Hepatocyte (in vitro differentiated cells): Measurements from ENCODE around the gene PRKRIP1. TPM values are rescaled to one million over a fixed set of nuclear protein-coding genes. Genes with fewer than 3 reads are reported as not detected.

ENCODE experiments used
- DNase-seq: peaks from one replicate; pipeline ENCODE4 v3.0.0-alpha.2; 2016; ENCODE audit warnings: low spot score
- H2AFZ ChIP-seq: fragments of 200-600 bp; sonication (generic); 2 replicates; pipeline ENCODE4 v1.6.0; 2016; ENCODE audit warnings: antibody characterized with exemption, mild to moderate bottlenecking
- H3K27ac ChIP-seq: fragments of 200-600 bp; sonication (generic); 2 replicates; pipeline ENCODE4 v1.5.1; 2016; ENCODE audit warnings: mild to moderate bottlenecking
- H3K27me3 ChIP-seq: fragments of 200-600 bp; sonication (generic); 2 replicates; pipeline ENCODE4 v1.6.1; 2016
- H3K36me3 ChIP-seq: fragments of 200-600 bp; sonication (generic); replicated peaks from 2 replicates; pipeline ENCODE4 v1.5.1; 2016; ENCODE audit warnings: low read depth; ENCODE audit not compliant: insufficient read depth
- H3K4me1 ChIP-seq: fragments of 200-600 bp; sonication (generic); 2 replicates; pipeline ENCODE4 v1.5.1; 2016; ENCODE audit warnings: mild to moderate bottlenecking, moderate library complexity; ENCODE audit not compliant: insufficient read depth
- H3K4me2 ChIP-seq: fragments of 200-600 bp; sonication (generic); 2 replicates; pipeline ENCODE4 v1.6.0; 2016
- H3K4me3 ChIP-seq: fragments of 200-600 bp; sonication (generic); 2 replicates; pipeline ENCODE4 v1.5.1; 2016; ENCODE audit warnings: mild to moderate bottlenecking
- H3K79me2 ChIP-seq: fragments of 200-600 bp; sonication (generic); 2 replicates; pipeline ENCODE4 v1.6.0; 2017; ENCODE audit warnings: mild to moderate bottlenecking
- H3K9me2 ChIP-seq: fragments of 200-600 bp; sonication (generic); replicated peaks from 2 replicates; pipeline ENCODE4 v1.6.0; 2017; ENCODE audit warnings: mild to moderate bottlenecking; ENCODE audit not compliant: insufficient read depth
- H3K9me3 ChIP-seq: fragments of 200-600 bp; sonication (generic); 2 replicates; pipeline ENCODE4 v1.5.1; 2016; ENCODE audit warnings: low read depth, mild to moderate bottlenecking
- H4K20me1 ChIP-seq: fragments of 200-600 bp; sonication (generic); 2 replicates; pipeline ENCODE4 v1.6.0; 2016; ENCODE audit warnings: mild to moderate bottlenecking; ENCODE audit not compliant: insufficient read depth, poor library complexity, severe bottlenecking
- EZH2 ChIP-seq: fragments of 200-600 bp; sonication (generic); IDR thresholded peaks from 2 replicates; pipeline ENCODE4 v1.6.1; 2016; ENCODE audit warnings: antibody characterized with exemption, mild to moderate bottlenecking, borderline replicate concordance
- EZH2phosphoT487 ChIP-seq: fragments of 200-600 bp; sonication (generic); IDR thresholded peaks from one replicate; pipeline ENCODE4 v1.6.1; 2018; ENCODE audit warnings: antibody characterized with exemption, mild to moderate bottlenecking, low read depth, moderate library complexity; ENCODE audit not compliant: unreplicated experiment, severe bottlenecking
- WGBS: methylation state at CpG from one replicate; pipeline ENCODE4 v1.1.6; 2016; ENCODE audit warnings: low lambda C conversion rate; ENCODE audit errors: missing lambda C conversion rate; 5-methylcytosine and 5-hydroxymethylcytosine counted together
- polyA plus RNA-seq: library from polyadenylated mRNA; unstranded; fragments of >200 nt; fragmentation: Nextera tagmentation; extraction: Ambion mirVana; gene quantifications from 2 replicates; pipeline ENCODE4 v1.2.1, GENCODE V29; 2016
- total RNA-seq: library from RNA; depleted of rRNA; stranded (reverse); fragments of >200 nt; gene quantifications from 2 replicates; pipeline ENCODE4 v1.2.3, GENCODE V29; 2014
- TF ChIP-seq, protein P1 (sequence below): fragments of 200-600 bp; sonication (generic); IDR thresholded peaks from 2 replicates; pipeline ENCODE4 v1.5.1; 2016; ENCODE audit warnings: antibody characterized with exemption, mild to moderate bottlenecking; ENCODE audit not compliant: poor library complexity

The PRKRIP1 gene
- total and polyA plus RNA-seq, 2 experiments from 2014 or later: 33.8 to 44.6 TPM

DNA sequence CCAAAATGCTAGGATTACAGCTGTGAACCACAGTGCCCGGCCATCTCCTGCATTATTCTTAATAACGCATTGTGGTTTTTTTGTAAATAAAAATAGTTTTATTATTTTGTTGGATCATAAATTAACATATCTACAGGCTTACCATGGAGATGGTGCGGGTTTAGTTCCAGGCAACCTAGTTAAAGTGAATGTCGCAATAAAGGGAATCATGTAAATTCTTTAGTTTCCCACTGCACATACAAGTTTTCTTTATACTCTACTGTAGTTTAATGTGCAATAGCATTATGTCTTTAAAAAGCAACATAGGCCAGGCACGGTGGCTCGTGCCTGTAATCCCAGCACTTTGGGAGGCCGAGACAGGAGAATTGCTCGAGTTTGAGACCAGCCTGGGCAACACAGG lies 2.4 kb downstream of the PRKRIP1 start:
- Histone ChIP-seq H3K4me1 (peaks cover 5% of the 10 kb centered on the region), H3K9me3 (no peaks in the 10 kb centered on the region), H3K9me2 (no peaks in the 10 kb centered on the region), H3K4me2 (no peak overlapping the region), H3K79me2 (peaks cover 31% of the 10 kb centered on the region), H4K20me1 (no peaks in the 10 kb centered on the region), H2AFZ (no peak overlapping the region), H3K27me3 (no peaks in the 10 kb centered on the region), H3K36me3 (peaks cover 5% of the 10 kb centered on the region), H3K4me3 (no peak overlapping the region), H3K27ac (no peak overlapping the region)
- WGBS: 98% methylated on average over 8 of the region's 8 CpGs
- DNase-seq: no peak
- TF ChIP-seq EZH2phosphoT487 (no peak), EZH2 (no peak)
- TF ChIP-seq, protein P1, sequence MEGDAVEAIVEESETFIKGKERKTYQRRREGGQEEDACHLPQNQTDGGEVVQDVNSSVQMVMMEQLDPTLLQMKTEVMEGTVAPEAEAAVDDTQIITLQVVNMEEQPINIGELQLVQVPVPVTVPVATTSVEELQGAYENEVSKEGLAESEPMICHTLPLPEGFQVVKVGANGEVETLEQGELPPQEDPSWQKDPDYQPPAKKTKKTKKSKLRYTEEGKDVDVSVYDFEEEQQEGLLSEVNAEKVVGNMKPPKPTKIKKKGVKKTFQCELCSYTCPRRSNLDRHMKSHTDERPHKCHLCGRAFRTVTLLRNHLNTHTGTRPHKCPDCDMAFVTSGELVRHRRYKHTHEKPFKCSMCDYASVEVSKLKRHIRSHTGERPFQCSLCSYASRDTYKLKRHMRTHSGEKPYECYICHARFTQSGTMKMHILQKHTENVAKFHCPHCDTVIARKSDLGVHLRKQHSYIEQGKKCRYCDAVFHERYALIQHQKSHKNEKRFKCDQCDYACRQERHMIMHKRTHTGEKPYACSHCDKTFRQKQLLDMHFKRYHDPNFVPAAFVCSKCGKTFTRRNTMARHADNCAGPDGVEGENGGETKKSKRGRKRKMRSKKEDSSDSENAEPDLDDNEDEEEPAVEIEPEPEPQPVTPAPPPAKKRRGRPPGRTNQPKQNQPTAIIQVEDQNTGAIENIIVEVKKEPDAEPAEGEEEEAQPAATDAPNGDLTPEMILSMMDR: no peak

DNA sequence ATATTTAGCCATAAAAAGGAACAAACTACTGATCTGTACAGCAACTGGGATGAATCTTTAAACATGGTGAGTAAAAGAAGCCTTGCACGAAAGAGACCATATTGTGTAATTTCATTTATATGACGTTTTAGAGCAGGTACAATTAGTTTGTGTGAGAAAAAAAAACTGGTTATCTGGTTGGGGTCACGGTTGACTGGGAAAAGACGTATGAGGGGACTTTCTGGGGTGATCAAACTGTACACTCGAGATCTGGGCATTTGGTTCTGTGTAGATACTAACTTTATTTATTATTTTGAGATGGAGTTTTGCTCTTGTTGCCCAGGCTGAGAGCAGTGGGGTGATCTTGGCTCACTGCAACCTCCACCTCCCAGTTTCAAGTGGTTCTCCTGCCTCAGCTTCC lies 4.2 kb downstream of the PRKRIP1 start:
- Histone ChIP-seq H4K20me1 (no peaks in the 10 kb centered on the region), H3K4me1 (peaks cover 5% of the 10 kb centered on the region), H3K36me3 (peaks cover 5% of the 10 kb centered on the region), H2AFZ (no peak overlapping the region), H3K27ac (no peak overlapping the region), H3K9me2 (no peaks in the 10 kb centered on the region), H3K27me3 (no peaks in the 10 kb centered on the region), H3K9me3 (no peaks in the 10 kb centered on the region), H3K4me2 (no peak overlapping the region), H3K4me3 (no peak overlapping the region), H3K79me2 (peaks cover 32% of the 10 kb centered on the region)
- WGBS: 96% methylated on average over 5 of the region's 5 CpGs
- TF ChIP-seq EZH2: no peak
- TF ChIP-seq, protein P1: no peak
- no peak for TF ChIP-seq EZH2phosphoT487
- no peak for DNase-seq

DNA sequence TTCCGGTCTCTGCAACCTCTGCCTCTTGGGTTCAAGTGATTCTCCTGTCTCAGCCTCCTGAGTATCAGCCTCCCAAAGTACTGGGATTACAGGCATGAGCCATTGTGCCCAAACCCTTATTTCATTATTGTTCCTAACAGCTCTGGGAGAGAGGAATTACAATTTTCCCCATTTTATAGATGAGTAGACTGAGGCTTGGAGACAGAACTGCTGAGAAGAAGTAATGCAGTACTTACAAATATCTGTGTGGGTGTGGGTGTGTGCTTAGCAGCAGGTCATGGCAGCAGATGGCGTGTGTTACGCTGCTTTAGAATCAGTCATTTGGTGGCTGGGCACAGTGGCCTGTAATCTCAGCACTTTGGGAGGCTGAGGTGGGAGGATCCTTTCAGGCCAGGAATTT lies 7.4 kb downstream of the PRKRIP1 start:
- Histone ChIP-seq H3K27me3 (no peaks in the 10 kb centered on the region), H3K4me1 (no peaks in the 10 kb centered on the region), H3K9me2 (no peaks in the 10 kb centered on the region), H3K4me3 (no peak overlapping the region), H3K4me2 (no peak overlapping the region), H3K36me3 (peaks cover 5% of the 10 kb centered on the region), H3K79me2 (peaks cover 21% of the 10 kb centered on the region), H3K9me3 (no peaks in the 10 kb centered on the region), H2AFZ (no peak overlapping the region), H3K27ac (no peak overlapping the region), H4K20me1 (no peaks in the 10 kb centered on the region)
- TF ChIP-seq, protein P1: no peak
- TF ChIP-seq EZH2 (no peak), EZH2phosphoT487 (no peak)
- 96% methylated on average over 3 of the region's 3 CpGs for WGBS
- no peak for DNase-seq
